Stimulated activated CD4-positive, alpha-beta T cell treated with anti-CD3 and anti-CD28 coated beads, Interleukin-12 subunit alpha, Interleukin-12 subunit beta, amount 100 ng/mL, for 24 hours (primary cell): Measurements from ENCODE around the gene POLR1E.
"Not testable (repeated sequence)": the region's sequence is repeated elsewhere in the genome, so short reads cannot be mapped to it uniquely, and the experiment has no call there.

Experiments used
- DNase-seq, 2 experiments: peaks; one replicate each; pipeline ENCODE4 v3.0.0-alpha.2; 2020; ENCODE audit warnings: low read depth in 2 of 2

The POLR1E gene

GRCh38 chr9:37501957-37502596 lies 16.3 kb downstream of the POLR1E start:
- no peak for DNase-seq

DNA sequence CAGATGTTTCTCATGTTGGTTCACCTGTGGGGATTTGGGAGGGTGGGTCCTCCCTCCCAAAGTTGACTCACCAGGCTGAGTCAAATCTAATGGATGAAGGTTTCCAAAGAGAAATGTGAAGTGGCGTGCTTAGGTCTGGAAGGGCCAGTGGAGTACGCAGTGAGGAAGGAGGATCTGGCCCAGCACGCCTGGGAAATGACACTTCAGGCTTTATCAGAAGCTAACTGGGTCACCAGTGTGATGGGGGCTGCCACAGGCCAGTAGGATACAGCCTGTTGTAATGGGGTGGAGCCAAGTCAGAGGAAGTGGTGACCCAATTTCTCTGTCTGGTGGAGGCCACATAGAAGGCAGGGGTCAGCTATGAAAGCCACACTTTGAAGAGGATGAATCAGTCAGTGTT lies 18.0 kb downstream of the POLR1E start:
- no peak for DNase-seq

GRCh38 chr9:37504605-37505004 lies 18.9 kb downstream of the POLR1E start:
- DNase-seq: no peak

- DNase-seq: no peak
Measured at GRCh38 chr9:37507566-37508134, 21.9 kb downstream of the POLR1E start.

DNA sequence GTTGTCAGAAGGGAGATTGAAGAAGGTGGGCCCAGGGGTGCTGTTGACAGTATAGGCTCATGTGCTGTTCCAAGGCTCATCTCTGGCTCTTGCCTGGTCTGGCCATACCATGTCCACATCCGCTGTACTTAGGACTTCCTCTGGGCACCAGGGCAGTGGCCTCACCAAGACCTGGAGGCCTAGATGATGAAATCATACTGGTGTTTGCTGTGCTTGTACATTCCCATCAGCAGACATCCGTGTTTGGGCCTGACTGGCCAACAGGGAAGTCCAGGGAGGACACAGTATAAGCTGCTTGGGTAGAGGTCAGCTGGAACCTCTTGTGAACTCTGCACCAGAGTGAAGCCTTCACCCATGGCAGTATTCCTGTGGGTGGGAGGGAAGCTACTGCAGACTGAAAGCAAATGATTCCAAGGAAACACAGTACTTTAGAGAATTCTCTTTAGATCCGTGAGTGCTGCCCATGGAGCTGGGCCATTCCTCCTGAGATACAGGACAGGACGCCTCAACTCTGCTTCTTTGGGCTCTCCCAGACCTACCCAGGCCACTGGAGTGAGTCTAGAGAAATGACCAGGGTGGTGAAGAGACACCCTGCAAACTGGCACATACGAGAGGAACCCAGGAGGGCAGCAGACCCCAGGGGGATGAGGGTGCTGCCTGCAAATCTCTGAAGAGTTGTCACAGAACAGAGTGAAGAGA lies 22.5 kb downstream of the POLR1E start:
- no peak for DNase-seq

DNA sequence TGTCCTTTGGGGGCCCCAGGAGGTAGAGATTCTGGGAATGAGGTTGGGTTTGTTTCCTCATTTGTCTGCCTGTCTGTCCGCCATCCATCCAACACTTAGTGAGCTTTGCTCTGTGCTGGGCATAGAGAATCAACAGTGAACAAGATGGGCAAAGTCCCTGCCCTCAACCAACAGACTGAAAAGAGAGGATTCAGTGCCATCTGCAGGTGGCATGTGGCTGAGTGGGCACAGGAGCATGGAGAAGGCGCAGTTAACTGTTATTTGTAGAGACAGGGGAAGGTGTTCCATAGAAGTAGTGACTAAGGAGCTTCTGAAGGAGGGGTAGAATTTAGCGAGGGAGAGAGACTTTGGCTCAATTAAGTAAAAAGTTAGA lies 23.1 kb downstream of the POLR1E start:
- DNase-seq: no peak

GRCh38 chr9:37509536-37509935 lies 23.8 kb downstream of the POLR1E start:
- DNase-seq: no peak

- not testable (repeated sequence) for DNase-seq
Measured at GRCh38 chr9:37510053-37510452, 24.3 kb downstream of the POLR1E start.

GRCh38 chr9:37511016-37512010 lies 25.6 kb downstream of the POLR1E start:
- no peak for DNase-seq

GRCh38 chr9:37512437-37512836 lies 26.7 kb downstream of the POLR1E start:
- no peak for DNase-seq

DNA sequence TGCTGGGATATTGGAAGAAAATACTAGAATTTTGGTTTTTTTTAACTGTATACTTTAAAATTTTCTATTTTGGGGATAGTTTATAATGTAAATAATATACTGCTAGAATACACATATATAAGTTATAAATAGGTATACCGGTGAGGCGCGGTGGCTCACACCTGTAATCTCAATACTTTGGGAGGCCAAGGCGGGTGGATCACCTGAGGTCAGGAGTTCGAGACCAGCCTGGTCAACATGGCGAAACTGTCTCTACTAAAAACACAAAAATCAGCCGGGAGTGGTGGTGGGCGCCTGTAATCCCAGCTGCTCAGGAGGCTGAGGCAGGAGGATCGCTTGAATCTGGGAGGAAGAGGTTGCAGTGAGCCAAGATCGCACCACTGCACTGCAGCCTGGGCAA lies 28.7 kb downstream of the POLR1E start:
- DNase-seq: not testable (repeated sequence)

GRCh38 chr9:37514999-37515398 lies 29.3 kb downstream of the POLR1E start:
- no peak for DNase-seq

DNA sequence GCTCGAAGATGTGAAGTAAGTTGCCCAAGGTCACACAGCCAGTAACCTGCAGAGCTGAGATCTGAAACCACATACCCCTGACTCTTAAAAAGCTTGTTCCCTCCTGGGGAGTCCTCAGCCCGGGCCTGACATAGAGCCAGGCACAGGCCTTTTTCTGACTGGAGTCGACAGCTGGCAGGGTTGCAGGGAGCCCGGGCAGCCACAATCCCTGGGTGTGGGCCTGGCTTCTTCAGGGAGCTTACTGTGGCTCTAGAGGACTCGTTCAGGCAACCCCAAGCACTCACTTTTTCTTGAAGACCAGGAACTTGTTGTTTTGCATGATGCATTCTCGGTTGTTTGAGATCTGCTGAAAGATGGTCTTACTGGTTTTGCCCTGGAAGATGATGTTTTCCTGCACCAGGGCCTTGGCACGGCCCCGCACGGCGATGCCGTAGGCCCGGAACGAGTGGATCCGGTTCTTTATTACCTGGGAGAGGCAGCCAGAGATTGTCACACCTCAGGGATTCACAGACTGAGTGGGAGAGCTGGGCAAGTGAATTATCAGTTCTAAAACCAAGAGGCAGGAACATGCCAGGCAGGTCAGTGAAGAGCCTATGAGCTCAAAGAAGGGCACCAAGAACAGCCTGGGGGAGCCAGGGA lies 30.0 kb downstream of the POLR1E start:
- no peak for DNase-seq

GRCh38 chr9:37517923-37518322 lies 32.2 kb downstream of the POLR1E start:
- DNase-seq: no peak

- no peak for DNase-seq
Measured at GRCh38 chr9:37520641-37521040, 34.9 kb downstream of the POLR1E start.

DNA sequence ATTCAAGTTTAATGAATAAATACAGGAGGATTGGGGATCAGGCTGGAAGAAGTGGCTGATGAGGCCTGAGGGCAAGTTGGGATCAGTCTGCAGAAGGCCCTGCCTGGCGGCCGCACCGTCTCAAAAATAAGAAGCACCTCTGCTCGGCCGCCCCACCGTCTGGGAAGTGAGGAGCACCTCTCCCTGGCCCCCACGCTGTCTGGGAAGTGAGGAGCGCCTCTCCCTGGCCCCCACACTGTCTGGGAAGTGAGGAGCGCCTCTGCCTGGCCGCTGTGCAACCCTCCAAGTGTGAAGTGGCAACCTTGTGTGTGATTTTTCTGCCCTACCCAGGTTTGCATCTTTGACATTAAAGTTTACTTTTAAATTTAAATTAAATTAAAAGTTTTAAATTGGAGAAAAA lies 35.4 kb downstream of the POLR1E start:
- DNase-seq: no peak

GRCh38 chr9:37522971-37523370 lies 37.2 kb downstream of the POLR1E start:
- DNase-seq: no peak

GRCh38 chr9:37523916-37524315 lies 38.2 kb downstream of the POLR1E start:
- no peak for DNase-seq

DNA sequence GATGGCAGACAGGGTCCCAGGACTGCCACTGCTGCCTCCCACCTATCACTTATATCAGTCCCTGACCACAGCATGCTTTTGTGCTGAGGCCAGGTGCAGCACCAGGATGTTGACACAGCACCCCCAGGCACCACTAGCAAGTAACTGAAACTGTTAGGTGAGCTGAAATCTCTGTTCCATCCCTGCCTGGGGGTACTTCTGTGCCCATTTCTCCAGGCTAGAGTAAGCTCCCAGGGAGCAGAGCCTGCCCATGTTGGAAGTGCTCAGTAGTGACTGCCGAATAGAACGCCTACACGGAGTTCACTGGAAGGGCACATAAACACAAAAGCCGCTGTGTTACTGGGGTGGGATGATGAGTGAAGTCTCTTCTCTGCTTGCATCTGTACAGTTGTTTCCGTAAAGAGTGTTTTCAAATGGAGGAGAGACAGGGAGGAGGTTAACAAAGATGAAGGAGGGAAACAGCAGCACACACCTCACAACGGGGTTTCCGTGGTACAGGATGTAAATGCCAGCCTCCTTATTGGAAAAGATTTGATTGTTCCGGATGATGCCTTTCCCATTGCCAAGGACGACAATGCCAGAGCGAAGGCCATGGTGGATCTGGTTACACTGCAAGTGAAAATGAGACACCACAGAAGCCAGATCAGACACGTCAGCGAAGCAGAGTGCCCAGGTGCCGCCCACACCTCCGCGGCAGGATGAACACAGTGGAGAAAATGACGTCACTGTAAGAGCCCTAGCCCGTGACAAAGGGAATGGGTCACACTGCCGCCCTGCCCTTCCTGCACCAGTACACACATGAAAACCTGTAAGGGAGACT lies 43.1 kb downstream of the POLR1E start:
- DNase-seq: peak; percentile 43 to 58

- no peak for DNase-seq
Measured at GRCh38 chr9:37531699-37532098, 46.0 kb downstream of the POLR1E start.

GRCh38 chr9:37534412-37534811 lies 48.7 kb downstream of the POLR1E start:
- no peak for DNase-seq
